HG02852 (cell line): ENCODE measurements around the gene UTP4.
A peak's percentile ranks its signal among the peaks of the same experiment; 100 is the strongest.
"Not testable (repeated sequence)": the region's sequence is repeated elsewhere in the genome, so short reads cannot be mapped to it uniquely, and the experiment has no call there.

Experiments used
- ATAC-seq: cut with Tn5 transposase; IDR thresholded peaks from one replicate; pipeline ENCODE4 v1.9.1; 2021; ENCODE audit warnings: mild to moderate bottlenecking, moderate library complexity; ENCODE audit not compliant: unreplicated experiment

Gene UTP4

DNA sequence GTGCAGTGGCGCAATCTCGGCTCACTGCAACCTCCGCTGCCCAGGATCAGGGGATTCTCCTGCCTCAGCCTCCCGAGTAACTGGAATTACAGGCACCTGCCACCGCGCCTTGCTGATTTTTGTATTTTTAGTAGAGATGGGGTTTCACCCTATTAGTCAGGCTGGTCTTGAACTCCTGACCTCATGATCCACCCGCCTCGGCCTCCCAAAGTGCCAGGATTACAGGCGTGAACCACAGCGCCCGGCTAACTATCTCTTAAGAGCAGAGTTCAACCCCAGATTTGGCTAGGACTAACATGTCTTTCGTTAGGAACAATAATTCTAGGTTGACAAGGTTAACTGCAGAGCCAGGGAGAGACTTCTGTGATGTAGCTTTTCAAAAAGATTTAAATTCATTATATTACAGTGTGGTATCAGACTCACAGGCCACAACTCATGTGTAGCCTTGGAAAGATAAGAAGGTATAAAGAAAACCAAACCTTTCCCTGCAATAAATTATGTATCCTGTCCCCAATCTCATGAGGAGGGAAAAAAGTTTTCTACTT lies 4.4 kb upstream of the UTP4 start:
- ATAC-seq, result no peak

DNA sequence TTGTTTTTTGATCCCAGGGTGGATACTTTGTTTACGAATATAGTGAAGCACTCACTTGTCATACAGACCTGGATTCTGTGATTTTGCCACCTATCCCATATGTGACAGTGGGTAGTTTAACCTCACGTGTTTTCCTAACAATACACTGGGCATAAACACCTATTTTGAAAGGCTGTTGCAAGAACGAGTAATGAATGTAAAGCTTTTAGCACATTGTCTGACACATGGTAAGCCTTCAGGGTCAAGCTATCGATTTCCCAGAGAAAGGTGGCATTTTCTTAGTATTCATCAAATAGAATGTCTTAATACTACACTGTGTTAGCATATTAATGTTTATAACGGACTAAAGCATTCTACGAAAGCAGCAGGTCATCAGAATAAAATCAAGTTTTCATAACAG lies 2.0 kb upstream of the UTP4 start:
- ATAC-seq, result no peak

DNA sequence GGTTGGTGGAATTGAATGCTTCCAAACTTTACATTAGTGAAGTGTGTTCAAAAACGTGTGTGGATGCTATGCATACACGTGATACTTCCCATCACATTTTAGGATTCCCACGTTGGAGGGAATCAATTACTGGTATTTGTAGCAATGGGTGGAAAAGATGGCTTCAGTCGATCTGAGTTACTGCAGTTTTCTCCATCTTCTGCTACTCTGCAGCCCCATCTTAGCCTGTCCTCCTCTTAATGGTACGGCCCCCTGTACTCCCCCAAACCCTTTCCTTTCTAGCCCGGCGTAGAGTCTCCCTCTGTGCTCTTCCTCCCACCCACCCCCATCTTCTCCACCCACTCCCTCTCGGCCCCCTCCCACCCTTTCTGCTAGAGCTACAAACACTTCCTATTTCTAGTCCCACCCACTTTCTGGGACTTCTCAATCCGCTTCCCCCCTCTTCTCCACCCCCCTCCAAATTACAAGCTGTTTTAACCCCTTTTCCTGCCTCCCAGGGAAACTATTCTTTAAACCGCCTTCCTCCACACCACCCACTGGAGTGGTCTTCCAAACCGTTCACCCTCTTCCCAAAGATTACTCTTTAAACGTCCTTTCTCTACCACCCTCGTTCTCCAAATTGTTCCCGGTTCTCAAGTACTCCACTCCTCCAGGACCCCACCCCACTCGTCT lies 1.1 kb upstream of the UTP4 start:
- ATAC-seq, result no peak

DNA sequence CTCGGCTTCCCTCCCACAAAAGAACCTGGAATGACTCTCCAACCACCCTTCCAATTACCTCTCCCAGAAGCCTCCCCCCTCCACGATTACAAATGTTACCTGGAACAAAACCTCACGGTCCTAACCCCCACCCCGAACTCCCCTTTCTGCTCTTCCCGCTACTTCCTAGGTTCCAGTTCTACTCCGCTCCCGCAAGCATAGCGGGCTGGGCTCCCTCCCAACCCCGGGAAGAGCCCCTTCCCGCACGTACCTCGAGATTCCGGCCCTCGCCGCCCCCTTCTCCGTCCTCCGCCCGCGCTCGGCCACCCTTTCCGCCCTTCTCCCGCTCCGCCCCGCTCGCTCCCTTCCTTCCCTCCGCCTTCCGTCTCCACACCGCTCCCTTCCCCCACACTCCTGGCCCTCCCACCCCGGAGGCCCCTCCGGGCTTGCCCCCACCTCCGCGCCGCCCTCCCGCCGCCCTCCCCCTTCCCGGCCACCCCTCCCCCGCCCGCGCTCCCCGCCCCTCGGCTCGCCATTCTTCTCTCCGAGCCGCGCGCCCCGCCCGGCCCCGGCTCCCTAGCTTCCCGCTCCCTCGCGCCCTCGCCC lies 518 bp upstream of the UTP4 start:
- ATAC-seq, result peak; percentile 44

DNA sequence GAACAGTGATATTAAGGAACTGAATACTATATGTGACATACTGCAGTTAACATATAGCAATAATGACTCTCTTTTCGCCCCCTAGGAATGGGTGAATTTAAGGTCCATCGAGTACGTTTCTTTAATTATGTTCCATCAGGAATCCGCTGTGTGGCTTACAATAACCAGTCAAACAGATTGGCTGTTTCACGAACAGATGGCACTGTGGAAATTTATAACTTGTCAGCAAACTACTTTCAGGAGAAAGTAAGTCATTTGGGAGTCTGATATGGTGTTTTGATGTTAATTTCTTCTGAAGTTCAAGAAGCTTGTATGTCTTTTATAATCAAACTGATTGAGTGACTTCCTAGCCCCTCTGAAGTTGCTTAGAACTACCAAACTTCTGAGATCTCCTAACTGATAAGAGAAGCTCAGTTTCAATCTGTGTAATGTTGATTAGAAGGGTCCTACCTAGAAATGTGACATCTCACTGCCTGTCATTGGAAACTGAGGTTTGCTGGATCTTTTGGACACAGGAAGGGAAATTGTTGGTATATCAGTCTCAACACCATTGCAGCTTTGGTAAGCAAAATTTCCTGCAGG lies 1.0 kb downstream of the UTP4 start:
- no peak for ATAC-seq

DNA sequence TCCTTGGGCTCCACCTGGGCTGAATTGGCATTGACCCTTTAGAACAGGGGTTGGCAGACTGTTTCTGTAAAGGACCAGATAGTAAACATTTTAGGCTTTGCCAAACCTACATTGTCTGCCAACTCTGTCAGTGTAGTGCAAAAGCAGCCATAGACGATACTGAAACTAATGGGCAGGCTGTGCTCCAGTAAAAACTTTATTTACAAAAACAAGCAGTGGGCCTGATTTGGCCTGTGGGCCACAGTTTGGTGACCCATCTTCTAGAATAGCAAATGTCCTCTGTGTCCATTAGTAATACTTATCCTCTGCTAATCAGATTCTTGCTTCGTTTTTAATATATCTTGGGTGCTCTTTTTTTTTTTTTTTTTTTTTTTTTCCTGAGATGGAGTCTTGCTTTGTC lies 6.2 kb downstream of the UTP4 start:
- ATAC-seq, result no peak

DNA sequence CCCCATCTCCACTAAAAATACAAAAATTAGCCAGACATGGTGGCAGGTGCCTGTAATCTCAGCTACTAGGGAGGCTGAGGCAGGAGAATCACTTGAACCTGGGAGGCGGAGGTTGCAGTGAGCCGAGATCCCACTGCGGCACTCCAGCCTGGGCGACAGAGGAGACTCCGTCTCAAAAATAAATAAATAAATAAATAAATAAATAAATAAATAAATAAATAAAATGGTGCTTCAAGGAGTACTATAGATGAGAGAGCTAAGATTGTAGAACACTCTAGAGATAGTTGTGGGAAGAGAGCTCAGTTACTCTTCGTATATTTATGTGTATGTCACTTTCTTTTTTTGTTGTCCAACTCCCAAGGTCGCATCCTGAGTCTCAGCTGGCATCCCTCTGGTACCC lies 7.0 kb downstream of the UTP4 start:
- not testable (repeated sequence) for ATAC-seq

DNA sequence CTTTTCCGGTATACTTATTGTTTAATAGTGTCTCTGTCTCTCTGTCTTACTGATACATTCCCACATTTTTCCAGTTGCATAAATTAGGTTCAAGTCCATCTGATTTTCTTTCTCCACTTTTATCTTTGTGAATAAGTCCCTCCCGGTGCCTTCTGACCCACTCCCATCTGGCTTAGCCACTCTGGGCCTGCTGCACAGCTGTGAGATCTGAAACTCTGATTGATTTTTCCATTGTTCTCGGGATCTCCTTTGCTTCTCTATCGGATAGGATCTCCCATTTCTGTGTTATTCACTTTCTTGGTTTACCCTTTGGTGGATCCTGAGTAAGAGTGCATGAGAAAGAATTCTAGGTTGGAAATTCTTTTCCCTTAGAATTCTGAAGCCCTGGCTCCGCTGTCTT lies 8.6 kb downstream of the UTP4 start:
- no peak for ATAC-seq

DNA sequence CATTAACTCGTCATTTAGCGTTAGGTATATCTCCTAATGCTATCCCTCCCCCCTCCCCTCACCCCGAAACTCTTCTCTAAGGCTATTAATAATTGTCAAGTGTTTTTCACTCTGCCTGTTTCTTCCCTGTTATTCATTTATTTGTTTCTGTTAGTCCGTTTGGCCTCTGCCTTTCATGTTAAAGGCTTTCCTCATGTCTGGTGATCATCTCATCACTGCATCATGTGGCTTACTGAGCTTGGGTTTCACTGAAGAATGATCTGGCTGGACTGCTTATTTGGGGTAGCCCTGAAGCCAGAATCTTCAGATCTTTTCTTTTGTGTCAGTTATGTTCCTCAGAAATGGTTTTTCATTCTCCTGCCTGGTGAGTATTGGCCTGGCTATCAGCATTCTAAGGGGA lies 9.5 kb downstream of the UTP4 start:
- ATAC-seq, result no peak

DNA sequence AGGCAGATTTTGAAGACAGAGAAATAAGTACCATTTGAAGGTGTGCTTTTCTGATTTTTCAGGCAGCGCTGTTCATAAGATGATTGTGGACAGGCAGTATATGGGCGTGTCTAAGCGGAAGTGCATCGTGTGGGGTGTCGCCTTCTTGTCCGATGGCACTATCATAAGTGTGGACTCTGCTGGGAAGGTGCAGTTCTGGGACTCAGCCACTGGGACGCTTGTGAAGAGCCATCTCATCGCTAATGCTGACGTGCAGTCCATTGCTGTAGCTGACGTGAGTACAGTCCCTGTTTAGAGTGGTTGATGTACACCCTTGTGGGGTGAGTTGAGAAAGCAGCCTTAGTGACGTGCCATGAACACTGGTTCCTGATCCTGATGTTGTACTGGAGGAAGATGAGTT lies 10.7 kb downstream of the UTP4 start:
- ATAC-seq, result no peak

DNA sequence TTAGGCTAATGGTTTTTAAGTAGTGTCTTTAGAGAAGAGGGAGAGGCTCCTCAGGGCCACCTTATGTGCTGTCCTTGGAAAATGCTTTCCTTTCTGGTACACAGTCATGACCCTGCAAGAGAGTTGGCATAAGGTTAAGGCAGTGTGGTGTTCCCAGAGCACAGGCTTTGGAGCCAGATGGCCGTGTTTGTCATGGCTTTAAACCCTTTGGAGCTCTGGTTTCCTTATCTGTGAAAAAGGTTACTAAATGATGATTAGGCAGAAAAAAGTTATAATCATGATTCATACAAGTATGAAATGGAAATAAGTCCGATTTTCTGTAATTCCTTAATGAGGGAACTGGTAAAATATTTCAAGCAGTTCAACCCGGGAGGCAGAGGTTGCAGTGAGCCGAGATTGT lies 13.2 kb downstream of the UTP4 start:
- ATAC-seq, result no peak

DNA sequence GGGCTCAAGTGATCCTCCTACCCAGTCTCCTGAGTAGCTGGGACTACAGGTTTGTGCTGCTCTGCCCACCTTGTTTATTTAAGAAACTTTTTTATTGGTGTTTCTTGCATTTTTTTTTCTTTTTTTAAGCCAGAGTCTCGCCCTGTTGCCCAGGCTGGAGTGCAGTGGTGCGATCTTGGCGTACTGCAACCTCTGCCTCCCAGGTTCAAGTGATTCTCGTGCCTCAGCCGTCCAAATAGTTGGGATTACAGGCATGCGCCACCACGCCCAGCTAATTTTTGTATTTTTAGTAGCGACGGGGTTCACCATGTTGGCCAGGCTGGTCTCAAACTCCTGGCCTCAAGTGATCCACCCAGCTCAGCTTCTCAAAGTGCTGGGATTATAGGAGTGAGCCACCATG lies 17.2 kb downstream of the UTP4 start:
- not testable (repeated sequence) for ATAC-seq

DNA sequence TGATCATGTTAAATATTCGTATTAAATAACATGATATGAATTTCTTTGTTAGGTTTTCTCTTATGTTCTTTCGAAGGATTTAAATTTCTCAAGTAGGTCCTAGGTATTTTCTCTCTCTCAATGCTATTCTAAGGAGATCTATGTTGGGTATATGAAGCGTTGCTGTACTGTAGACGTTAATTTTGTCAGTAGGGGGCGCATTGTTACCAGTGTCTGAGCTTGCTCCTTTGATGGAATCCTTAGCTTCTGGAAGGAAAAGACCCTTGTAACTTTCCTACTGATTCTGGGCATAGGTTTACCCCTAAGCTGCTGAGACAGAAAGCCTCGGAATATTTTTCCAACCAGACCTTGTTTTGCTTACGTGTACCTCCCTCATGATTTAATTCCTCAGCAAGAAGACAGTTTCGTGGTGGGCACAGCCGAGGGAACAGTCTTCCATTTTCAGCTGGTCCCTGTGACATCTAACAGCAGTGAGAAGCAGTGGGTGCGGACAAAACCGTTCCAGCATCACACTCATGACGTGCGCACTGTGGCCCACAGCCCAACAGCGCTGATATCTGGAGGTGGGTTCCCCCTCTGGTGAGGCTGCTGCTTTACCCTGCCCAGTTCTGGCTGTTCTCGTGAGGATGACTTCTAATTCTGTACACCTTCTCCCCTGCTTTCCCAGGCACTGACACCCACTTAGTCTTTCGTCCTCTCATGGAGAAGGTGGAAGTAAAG lies 17.9 kb downstream of the UTP4 start:
- no peak for ATAC-seq

DNA sequence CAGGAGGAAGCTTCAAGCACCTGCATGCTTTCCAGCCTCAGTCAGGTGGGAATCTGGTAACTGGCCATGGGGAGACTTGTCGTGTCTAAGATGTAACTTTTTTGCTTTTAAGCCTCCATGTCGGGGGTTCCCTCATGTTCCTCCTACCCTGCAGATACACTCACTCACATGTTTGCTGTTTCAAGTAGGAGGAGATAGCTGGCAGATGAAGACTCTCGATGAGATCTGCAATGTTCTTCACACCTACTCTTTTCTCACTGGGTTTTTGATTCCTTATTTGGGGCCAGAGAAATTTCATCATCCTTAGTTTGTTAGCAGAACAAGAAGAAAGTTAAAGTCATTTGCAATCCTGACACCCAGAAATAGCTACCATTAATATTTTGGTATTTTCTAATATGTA lies 24.7 kb downstream of the UTP4 start:
- no peak for ATAC-seq

DNA sequence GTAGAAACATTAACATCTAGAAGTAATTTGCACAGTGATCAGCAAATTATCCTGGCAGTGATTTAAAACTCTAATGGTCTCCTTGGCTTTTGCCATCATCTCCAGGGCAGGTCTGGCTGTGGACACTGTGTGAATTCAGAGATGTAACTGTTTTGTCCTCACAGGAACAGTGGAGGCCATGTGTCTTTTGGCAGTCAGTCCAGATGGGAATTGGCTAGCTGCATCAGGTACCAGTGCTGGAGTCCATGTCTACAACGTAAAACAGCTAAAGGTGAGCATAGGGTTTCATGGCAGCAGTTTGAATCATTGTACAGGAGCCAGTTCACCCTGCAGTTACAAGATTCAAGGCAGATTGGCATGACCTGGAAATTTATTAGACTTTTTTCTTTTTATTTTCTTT lies 27.7 kb downstream of the UTP4 start:
- no peak for ATAC-seq

DNA sequence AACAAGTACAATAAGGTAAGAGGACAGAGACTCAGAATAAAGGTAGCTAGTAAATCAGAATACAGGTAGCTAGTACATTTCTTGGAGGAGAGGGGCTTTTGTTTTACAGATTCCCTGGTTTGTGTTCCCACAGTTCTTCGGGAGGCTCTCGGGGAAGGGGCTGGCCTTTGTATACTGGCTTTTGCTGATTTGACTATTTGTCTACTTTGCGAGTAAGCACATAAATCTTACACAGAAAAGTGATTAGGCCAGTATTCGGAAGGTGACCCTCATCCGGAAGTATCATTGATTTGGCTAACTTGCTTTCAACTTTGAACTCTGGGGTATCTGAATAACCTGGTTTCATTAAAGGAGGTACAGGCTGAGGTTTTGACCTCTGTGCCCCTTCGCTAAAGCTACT lies 33.1 kb downstream of the UTP4 start:
- no peak for ATAC-seq

DNA sequence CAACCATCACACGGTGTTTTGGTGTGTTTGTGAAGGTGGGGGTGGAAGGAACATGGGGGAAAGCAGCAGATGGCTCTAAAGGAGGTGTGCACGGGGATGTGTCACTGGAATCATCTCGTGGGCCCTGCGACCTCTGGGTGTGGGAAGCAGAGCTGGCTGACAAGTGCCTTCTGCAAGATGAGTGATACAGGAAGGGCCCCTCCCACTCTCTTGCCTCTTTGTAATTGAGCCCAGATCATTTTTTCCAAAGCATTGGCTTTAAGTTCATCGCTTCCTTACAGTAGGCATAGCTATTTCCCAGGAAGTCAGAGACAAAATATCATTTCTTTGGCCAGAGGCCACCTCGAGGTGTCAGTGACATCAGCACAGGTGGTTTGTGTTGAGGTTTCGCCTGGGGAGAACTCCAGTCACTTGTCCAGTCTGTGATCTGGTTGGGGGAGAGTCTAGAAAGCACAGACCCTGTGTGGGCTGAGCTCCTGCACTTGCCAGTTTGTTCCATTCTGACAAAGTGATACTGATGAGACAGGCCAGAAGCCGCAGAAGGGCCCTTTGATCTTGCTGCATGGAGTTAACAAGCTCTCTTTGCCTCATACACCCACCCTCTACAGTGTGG lies 33.9 kb downstream of the UTP4 start:
- peak; percentile 68 for ATAC-seq

DNA sequence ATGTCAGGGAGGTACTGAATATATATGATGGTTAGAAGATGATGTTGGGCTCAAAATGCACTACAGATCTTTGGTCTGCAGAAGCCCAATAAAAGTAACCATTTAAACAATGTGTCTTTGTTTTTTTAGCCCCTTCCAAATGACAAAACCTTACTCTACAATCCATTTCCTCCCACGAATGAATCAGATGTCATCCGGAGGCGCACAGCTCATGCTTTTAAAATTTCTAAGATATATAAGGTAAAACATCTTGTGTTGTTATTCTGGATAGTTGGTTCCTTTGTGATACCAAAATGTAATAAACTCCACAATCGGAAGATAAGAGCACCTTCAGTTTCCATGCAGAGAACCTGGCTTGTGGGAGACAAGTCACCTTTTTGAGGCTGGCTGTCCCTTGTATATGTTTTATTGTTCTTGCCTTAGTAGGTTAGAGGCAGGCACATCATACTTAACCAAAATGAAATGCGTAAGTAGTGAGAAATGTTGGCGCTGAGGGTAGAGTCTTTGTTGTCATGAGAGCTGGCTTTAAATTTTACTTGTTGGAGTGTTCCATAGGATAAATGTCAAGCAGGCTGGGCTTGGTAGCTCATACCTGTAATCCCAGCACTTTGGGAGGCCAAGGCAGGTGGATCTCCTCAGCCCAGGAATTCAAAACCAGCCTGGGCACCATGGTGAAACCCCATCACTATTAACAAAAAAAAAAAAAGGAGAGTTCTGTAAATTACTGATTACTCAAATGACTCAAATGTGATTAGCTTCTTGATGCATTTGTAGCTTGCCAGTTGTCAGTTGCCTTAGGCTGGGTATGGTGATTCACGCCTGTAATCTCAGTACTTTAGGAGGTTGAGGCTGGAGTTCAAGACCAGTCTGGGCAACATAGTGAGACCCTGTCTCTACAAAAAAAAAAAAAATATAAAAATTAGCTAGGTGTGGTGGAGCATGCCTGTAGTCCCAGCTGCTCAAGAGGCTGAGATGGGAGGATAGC lies 34.8 kb downstream of the UTP4 start:
- ATAC-seq, result no peak

DNA sequence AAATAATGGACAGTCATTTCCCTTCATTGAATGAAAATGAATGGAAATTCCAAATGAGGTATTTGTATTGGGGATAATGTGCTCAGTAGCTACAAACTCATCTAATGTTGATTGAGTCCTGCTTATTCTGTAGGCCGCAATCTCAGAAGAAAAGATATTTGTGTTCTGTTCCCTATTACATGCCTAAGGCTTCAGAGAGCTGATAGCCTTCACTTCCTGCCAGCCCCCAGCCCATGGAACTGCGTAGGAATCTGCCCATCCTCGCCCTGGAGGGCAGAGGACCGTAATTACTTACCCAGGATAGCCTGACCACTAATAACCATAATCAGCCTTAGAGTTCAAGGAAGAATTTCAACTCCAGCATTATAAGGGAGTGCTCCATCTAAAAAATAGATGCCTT lies 36.6 kb downstream of the UTP4 start:
- ATAC-seq, result no peak
